MM.1S (cell line): Measurements from ENCODE around the gene LASP1NB.

Source experiments
- EZH2 ChIP-seq: fragments of 300-600 bp; sonication (generic); optimal IDR thresholded peaks from 2 replicates; pipeline ENCODE3; 2017; ENCODE audit warnings: low read depth, mild to moderate bottlenecking, antibody characterized with exemption, low read length, mixed read lengths
- EZH2phosphoT487 ChIP-seq: fragments of 300-600 bp; sonication (generic); IDR thresholded peaks from 2 replicates; pipeline ENCODE4 v1.6.1; 2018; ENCODE audit warnings: antibody characterized with exemption, low read length
- TF ChIP-seq, protein P1 (sequence below): fragments of 300-600 bp; sonication (generic); IDR thresholded peaks from 2 replicates; pipeline ENCODE4 v1.5.1; 2016; ENCODE audit warnings: antibody characterized with exemption, low read length, mixed read lengths

DNA sequence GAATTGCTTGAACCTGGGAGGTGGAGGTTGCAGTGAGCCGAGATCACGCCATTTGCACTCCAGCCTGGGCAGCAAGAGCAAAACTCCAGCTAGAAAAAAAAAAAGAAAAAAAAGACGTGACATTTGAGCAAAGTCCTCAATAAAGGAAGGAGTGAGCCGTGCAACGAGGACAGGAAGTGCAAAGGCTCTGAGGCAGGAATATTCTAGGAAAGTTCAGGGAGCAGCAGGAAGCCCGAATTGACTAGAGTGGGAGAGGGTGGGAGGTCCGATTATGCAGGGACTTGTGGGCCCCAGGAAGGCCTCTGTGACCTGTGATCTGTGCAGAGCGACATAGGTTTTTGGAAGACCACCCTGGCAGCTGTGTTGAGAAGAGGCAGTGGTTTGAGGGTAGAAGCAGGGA, 8.6 kb upstream of the LASP1NB start:
- TF ChIP-seq, protein P1, sequence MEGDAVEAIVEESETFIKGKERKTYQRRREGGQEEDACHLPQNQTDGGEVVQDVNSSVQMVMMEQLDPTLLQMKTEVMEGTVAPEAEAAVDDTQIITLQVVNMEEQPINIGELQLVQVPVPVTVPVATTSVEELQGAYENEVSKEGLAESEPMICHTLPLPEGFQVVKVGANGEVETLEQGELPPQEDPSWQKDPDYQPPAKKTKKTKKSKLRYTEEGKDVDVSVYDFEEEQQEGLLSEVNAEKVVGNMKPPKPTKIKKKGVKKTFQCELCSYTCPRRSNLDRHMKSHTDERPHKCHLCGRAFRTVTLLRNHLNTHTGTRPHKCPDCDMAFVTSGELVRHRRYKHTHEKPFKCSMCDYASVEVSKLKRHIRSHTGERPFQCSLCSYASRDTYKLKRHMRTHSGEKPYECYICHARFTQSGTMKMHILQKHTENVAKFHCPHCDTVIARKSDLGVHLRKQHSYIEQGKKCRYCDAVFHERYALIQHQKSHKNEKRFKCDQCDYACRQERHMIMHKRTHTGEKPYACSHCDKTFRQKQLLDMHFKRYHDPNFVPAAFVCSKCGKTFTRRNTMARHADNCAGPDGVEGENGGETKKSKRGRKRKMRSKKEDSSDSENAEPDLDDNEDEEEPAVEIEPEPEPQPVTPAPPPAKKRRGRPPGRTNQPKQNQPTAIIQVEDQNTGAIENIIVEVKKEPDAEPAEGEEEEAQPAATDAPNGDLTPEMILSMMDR = no peak
- TF ChIP-seq EZH2 (no peak), EZH2phosphoT487 (no peak)
